HG02678 (cell line): ENCODE results near the gene GPI.

Experiments used
- ATAC-seq: cut with Tn5 transposase; IDR thresholded peaks from one replicate; pipeline ENCODE4 v1.9.1; 2021; ENCODE audit warnings: mild to moderate bottlenecking, moderate library complexity; ENCODE audit not compliant: unreplicated experiment

The GPI gene

DNA sequence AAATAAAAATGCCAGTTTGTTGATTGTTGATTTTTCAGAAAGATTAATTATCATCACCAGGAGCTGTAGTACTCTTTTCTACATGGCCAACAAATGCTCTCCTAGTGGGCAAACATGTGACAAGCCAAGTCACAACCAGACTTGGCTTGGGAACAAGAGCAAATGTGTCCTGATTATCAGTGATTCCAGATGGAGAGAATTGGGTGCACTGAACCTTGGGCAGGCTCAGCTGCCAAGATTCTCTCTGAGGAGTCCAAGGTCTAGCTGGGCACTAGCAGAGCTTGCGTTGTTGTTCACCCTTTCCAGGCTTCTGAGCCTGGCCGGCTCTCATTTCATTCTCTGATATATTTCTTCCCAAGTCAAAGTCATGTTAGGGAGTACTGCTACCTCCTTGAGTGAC, 27.3 kb upstream of the GPI start:
- ATAC-seq: no peak

- no peak for ATAC-seq
Measured at GRCh38 chr19:34341935-34342680, 22.9 kb upstream of the GPI start.

DNA sequence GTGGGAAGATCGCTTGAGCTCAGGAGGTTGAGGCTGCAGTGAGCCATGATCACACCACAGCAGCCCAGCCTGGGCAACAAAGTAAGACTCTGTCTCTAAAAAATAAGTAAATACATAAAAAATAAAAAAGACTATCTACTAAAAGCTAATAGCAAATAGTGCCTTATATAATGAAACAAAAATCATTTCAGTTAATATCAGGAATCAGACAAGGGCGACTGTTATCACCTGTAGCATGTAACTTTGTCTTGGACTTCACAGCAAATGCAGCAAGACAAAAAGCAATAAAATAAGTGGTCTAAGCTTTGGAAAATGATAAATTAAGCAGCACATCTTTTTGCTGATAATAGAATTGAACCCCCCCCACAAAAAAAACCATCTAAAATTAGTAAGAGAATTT, 21.2 kb upstream of the GPI start:
- ATAC-seq: no peak

GRCh38 chr19:34345947-34346351, 19.0 kb upstream of the GPI start:
- no peak for ATAC-seq

GRCh38 chr19:34347561-34348165, 17.3 kb upstream of the GPI start:
- no peak for ATAC-seq

GRCh38 chr19:34348899-34349487, 16.0 kb upstream of the GPI start:
- no peak for ATAC-seq

GRCh38 chr19:34350161-34350561, 14.8 kb upstream of the GPI start:
- ATAC-seq: peak; percentile 45

GRCh38 chr19:34351382-34351826, 13.6 kb upstream of the GPI start:
- ATAC-seq: peak; percentile 61

GRCh38 chr19:34353546-34353945, 11.4 kb upstream of the GPI start:
- ATAC-seq: no peak

- ATAC-seq: no peak
Measured at GRCh38 chr19:34355201-34355600, 9.8 kb upstream of the GPI start.

DNA sequence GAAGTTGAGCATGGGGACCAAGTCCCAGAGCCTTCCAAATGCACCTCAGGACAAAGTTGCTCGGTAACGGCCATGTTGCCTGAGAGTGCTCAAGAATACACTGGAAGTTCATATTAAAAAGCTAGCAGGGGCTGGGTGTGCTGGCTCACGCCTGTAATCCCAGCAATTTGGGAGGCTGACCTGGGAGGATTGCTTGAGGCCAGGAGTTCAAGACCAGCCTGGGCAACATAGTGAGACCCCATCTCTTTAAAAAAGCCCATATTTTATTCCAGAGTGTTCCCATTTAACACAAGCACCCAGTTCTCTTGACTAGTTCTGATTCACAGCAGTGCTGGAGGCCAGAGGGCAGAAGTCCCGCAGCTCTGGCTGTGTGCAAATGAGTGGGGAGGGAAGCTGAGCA, 8.1 kb upstream of the GPI start:
- no peak for ATAC-seq

DNA sequence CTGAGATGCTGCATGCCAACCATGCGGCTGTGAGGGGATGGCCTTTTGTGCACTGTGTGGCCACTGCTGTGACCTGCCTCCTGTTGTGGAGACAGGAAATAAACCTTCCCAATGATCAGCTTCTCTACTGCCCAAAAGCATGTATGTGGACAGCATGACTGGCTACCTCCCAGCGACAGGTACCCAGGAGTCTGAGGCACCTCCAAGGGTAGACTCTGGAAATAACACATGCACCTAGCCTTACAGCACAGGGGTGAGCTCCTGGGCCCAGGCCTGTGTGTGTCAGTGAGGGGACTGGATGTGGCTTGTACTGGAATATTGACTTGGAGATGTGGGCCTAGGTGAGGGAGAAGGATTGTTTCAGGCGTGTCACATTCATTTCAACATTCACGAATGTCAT, 7.6 kb upstream of the GPI start:
- ATAC-seq: no peak

DNA sequence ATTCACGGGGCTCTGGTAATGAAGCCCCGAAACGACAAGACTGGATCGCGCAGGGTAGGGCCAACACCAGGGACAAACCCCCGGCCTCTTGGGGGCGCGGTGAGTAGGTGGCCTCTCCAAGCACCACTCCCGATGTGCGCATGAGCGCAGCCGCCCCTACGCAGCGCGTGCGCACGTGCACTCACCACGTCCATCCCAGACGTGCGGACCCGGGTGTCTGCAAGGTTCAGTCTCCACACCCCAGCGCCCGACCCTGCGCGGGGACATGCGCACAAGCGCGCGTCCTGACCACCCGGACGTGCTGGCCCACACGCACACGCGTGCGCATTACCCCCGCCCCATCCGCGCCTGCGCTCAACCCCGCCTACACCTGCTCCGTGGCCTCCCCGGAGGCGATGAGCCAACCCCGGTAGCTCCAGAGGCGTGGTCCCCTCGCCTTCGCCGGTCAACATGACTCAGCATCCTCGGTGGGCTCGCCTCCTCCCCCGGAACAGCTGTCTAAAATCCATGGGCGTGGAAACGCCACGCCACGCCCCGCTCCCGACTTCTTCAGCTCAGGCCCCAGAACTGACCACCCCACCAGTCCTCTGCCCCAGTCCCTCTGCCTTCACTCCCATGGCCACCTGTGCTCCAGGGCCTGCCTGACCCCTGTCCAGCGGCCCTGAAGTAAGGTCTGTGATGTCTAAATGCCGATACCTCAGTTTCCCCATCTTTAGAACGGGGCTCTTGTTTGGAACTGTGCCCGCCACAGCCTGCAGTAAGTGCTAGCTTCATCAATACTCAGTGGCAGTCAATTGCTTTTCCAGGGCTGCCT, 5.6 kb upstream of the GPI start:
- ATAC-seq: peak; percentile 89

DNA sequence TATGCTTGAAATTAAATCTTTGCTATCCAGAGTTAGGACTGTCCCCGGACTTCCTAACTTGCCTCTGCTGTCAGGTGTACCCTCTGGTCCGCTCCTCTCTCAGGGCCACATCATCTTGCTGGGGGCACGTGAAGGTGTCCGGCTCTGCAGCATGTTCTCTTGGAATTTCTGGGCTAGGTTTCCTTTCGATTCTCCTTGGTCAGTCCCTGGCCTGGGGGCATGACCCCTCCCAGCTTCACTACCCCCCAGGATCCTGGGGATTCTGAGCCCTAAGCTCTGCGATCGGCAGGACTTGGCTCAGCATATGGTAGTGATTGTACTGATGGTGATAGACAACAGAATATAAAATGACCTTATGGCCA, 5.1 kb upstream of the GPI start:
- ATAC-seq: no peak

DNA sequence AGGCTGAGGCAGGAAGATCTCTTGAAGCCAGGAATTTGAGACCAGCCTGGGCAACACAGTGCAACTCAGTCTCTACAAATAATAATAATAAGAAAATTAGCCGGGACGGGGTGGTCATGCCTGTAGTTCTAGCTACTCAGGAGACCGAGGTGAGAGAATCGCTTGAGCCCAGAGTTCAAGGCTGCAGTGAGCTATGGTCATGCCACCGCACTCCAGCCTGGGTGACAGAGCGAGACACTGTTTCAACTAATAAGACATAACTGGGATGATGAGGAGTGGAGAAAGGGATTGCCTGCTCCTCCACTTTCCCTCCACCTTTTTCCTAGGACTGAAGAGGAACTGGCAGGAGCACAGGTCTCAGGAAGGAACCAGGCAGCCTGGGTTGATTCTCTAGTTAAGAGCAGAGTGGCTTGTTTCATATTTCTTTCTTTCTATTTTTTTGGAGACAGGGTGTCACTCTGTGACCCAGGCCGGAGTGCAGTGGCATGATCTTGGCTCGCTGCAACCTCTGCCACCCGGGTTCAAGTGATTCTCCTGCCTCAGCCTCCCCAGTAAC, 4.6 kb upstream of the GPI start:
- no peak for ATAC-seq

DNA sequence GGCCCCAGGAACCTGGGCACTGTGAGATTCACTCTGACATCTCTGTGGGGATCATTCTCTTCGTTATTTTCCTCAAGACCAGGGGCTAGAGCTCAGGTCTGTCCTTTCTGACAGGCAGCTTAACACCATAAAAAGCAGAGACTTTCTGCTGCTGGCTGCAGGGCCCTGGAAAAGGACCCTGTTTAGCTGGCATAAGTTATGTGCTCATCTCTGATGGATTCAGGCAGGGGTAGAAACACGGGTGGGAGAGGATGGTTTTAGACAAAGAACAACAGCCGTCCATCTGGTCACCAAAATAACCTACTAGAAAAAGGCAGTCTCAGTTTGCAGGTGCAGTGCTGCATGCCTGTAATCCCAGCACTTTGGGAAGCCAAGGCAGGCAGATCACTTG, 2.3 kb upstream of the GPI start:
- no peak for ATAC-seq

DNA sequence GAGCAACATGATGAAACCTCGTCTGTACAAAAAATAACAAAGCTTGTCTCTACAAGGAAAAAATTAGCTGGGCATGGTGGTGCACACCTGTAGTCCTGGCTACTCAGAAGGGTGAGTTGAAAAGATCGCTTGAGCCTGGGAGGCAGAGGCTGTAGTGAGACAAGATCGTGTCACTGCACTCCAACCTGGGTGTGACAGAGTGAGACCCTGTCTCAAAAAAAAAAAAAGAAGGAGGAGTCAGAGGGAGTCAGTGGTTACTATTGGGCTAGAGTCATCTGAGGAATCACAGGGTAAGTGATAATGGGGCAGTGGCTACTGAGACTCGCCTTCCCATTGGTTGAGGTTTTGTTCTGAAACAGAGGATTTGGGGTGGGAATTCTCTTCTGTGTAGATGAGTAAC, 1.9 kb upstream of the GPI start:
- ATAC-seq: no peak

DNA sequence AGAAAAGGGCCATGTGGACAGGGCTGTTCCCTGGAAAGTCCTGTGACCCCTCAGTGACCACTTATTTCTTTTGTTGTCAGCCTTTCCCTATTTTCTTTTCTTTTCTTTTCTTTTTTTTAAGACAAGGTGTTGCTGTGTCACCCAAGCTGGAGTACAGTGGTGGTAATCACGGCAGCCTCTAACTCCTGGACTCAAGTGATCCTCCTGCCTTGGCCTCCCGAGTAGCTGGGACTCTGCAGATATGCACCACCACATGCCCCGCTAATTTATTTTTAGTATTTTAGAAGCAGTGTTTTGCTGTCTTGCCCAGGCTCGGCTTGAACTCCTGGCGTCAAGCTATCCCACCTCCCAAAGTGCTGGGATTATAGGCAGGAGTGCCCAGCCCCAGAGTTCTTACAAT, 1.1 kb upstream of the GPI start:
- ATAC-seq: no peak

DNA sequence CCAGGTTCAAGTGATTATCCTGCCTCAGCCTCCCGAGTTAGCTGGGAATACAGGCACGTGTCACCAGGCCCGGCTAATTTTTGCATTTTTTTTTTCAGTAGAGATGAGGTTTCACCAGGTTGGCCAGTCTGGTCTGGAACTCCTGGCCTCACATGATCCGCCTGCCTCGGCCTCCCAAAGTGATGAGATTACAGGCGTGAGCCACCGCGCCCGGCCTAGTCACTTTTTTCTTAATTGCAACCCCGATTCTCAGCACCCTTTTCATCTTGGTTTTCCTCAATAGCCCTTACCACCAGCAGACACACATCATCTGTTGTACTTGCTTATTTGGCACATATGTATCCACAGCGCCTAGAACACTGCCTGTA, 550 bp upstream of the GPI start:
- no peak for ATAC-seq

DNA sequence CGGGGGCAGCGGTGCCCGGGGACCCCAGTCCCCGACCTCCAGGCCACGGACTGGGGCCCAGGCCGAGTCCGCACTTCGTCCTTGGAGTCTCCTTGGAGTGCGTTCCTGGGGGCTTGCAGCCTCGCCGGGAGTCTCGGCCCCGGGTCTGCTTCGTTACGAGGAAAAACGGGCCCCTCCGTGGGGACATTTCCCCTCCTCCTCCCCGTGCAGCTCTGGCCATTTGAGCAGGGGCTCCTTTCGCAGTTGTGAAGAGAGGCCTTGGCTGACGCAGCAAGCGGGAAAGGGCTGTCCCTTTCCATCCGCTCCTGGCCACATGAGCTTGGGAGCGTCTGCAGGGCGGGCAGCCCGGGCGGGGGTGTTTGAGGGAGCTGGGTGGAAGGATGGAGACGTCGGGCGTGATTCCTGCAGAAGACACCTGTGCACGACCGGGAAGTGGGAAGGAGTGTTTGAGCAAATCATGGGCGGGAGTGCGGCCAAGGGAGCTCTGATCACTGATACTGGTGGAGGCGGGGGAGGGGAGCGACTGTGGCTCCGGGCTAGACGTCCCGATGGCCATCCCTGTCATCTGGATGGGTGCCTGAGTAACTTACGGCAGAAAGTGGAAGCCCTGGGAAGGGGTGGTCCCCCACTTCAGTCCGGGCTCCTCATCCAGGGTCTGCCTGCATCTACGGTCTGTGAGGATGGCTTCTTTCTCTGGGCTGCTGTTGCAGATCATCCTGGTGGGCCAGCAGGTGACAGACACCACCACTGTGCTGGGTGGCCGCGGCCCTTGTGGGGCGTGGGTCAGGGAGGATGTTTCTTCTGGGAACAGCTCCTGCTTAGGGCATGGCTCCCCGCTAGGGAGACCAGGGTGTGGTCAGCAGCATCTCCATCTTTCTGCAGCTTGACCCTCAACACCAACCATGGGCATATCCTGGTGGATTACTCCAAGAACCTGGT, 736 bp downstream of the GPI start:
- ATAC-seq: peak; percentile 5
